Dermis blood vessel endothelial cell (primary cell): Measurements from ENCODE around the gene CFAP299. TPM values are rescaled to one million over a fixed set of nuclear protein-coding genes. Genes with fewer than 3 reads are reported as not detected.
"Not testable (repeated sequence)": the region's sequence is repeated elsewhere in the genome, so short reads cannot be mapped to it uniquely, and the experiment has no call there.

Experiments
- DNase-seq: peaks from one replicate; pipeline ENCODE4 v3.0.0; 2010
- total RNA-seq: library from RNA; depleted of rRNA; stranded (reverse); fragments of >200 nt; gene quantifications from 2 replicates; pipeline ENCODE4 v1.2.3, GENCODE V29; 2014

Gene CFAP299
- total RNA-seq, 1 donor from 2014 or later = 0.34 TPM

DNA sequence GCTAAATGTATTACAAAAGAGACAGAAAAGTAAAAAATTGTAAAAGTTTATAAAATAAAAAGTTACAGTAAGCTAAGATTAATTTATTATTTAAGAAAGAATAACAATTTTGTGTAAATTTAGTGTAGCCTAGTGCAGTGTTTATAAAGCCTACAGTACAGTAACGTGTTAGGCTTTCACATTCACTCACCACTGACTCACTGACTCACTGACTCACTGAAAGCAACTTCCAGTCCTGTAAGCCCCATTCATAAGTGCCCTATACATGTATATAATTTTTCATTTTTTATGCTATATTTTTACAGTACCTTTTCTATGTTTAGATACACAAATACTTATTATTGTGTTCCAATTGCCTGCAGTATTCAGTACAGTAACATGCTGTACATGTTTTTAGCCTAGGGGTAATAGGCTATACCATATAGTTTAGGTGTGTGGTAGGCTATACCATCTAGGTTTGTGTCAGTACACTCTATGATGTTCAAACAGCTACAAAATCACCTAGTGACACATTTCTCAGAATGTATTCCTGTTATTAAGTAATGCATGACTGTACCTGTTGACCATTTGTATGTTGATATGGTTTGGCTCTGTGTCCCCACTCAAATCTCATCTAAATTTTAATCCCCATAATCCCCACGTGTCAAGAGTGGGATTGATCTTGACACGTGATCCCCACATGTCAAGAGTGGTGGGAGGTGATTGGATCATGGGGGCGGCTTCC lies 57.9 kb downstream of the CFAP299 start:
- no peak for DNase-seq

GRCh38 chr4:80393970-80394250 lies 58.4 kb downstream of the CFAP299 start:
- no peak for DNase-seq

DNA sequence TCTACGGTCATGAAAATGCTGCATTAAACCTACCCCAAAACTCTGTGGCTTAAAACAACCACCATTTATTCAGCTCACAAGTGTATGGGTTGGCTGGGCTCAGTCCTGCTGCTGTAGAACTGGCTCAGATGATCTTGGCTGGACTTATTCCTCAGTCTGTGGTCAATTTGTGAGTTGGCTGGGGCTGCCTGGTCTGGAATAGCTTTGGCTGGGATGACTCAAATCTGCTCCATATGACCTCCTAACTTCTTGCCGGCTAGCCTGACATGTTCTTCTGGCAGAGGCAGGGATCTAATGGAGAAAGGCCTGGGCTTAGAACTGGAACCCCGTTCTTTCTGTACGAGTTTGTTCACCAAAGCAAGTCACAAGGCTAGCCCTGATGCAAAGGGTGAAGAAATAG lies 71.7 kb downstream of the CFAP299 start:
- DNase-seq = no peak

GRCh38 chr4:80409809-80410208 lies 74.3 kb downstream of the CFAP299 start:
- no peak for DNase-seq

DNA sequence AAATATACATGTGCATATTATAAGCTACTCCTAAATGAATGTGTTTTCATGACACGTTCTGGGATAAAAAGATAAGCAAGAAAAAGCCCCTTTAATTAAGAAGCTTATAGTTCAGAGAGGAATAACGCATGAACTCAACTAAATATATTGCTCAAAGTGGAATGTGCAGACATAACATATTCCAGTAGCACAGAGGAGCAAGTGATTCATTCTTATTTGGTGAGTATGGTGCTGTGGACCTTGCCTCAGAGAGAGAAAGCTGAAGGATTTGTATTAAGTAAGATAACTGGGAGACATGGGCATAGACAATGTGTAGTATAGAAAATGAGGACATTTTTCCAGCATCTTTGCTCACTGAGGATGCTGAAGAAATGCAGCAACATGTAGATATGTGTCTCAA lies 76.8 kb downstream of the CFAP299 start:
- DNase-seq = no peak

DNA sequence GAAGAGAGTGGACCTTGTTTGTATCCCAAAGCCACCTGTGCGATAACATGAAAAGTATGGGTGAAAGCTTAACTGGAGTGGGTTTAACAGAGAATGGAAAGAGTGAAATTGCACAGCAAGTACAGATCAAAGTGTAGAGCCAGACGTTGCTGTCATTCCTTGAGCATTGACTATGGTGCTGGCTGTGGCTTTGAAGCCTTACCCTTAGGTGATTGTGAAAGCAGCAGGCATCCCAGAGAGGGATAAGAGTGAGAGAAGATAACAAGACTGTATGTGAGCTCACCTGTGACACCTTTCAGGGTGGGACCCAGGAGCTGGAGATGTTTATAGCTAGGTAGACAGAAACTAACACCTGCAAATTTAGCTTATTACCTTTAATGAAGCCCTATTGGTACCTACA lies 77.6 kb downstream of the CFAP299 start:
- no peak for DNase-seq

DNA sequence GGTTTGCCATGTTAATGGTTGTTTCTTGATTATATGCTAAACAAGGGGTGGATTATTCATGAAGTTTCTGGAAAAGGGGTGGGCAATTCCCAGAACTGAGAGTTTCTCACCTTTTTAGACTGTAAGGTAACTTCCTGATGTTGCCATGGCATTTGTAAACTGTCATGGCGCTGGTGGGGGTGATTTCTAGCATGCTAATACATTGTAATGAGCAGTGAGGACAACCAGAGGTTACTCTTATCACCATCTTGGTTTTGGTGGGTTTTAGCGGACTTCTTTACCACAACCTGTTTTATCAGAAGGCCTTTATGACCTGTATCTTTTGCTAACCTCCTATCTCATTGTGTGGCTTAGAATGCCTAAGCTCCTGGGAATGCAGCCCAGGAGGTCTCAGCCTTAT lies 81.5 kb downstream of the CFAP299 start:
- no peak for DNase-seq

DNA sequence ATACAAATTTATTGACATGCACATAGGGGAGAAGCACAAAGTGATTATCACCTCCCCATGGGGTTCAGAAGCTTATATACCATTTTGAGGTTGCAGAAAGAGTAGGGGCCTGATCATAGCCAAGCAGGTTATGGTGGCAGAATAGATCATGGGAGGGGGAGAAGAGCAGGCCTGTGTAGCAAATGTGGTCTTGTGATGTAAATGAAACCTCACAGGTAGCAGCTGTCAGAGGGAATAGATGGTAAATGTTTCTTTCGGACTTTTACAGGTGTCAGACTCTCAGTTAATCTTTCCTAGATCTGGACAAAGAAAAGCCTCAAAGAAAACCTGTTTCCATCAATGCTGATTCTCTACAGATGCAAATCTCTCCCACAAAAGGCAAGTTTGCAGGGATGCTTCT lies 84.4 kb downstream of the CFAP299 start:
- DNase-seq = no peak

GRCh38 chr4:80420638-80421037 lies 85.1 kb downstream of the CFAP299 start:
- DNase-seq = no peak

- no peak for DNase-seq
These were observed 87.3 kb downstream of the CFAP299 start for GRCh38 chr4:80422727-80423404.

- DNase-seq = no peak
These were observed 88.2 kb downstream of the CFAP299 start for GRCh38 chr4:80423553-80424224.

DNA sequence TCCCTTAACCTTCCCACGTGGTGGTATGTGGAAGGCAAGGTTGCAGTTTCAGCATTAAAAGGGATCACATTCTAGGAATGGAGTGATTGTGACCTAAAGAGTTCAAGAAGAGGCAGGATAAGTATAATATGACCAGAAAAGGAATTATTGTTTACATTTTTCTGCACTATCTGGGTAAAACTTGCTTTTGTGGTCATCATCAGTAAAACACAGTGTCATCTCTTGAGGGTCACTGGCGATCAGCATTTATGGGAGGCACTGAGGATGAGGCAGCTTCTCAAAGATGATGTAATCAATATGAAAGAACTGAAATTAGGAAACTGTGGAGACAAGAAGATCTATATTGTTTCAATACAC lies 88.7 kb downstream of the CFAP299 start:
- no peak for DNase-seq

- no peak for DNase-seq
These were observed 89.9 kb downstream of the CFAP299 start for GRCh38 chr4:80425124-80426100.

DNA sequence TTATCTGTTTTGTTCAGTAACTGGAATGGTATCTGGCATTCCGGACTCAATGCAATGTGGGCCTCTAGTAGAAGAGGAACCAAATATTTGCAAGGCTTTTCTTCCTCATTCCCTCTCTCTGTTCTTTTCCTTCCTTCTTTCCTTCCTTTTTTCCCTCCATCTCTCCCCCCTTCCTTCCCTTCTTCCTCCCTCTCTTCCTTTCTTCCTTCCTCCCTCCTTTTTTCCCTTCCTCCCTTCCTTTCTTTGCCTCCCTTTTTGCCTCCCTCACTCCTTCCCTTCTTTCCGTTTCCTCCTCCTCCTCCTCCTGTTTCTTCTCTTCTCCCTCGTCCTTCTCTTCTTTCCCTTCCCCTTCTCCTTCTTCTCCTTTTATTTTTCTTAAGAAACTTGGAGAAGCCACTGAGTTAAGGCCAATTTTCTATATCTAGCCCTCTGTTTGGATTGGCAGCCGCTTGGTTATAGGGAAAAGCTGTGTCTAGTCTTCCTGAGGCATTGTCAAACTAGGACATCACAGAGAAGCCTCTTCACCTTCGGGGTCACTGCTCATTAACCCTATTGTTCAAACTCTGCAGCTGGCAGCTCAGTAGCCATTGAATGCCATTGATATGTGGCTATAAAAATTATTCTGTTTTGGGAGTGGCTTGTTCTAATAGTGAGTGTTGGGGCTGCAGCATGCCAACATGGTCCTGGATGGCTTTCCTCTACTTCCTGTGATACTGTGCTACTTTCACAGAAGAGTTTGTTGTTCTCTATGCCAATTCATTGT lies 95.9 kb downstream of the CFAP299 start:
- DNase-seq = no peak

GRCh38 chr4:80434238-80434637 lies 98.7 kb downstream of the CFAP299 start:
- DNase-seq = no peak

- DNase-seq = no peak
These were observed 102.5 kb downstream of the CFAP299 start for GRCh38 chr4:80438016-80438415.

DNA sequence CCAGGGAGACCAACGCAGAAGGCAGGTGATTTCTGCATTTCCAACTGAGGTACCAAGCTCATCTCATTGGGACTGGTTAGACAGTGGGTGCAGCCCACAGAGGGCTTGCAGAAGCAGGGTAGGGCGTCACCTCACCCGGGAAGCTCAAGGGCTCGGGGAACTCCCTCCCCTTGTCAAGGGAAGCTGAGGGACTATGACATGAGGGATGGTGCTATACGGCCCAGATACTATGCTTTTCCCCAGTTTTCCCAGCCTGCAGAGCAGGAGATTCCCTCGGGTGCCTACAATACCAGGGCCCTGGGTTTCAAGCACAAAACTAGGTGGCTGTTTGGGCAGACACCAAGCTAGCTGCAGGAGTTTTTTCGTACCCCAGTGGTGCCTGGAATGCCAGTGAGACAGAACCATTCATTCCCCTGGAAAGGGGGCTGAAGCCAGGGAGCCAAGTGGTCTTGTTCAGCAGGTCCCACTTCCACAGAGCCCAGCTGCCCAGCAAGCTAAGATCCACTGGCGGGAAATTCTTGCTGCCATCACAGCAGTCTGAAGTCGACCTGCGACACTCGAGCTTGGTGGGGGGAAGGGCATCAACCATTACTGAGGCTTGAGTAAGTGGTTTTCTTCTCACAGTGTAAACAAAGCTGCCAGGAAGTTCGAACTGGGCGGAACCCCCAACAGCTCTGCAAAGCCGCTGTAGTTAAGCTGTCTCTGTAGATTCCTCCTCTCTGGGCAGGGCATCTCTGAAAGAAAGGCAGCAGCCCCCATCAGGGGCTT lies 103.9 kb downstream of the CFAP299 start:
- DNase-seq = not testable (repeated sequence)

DNA sequence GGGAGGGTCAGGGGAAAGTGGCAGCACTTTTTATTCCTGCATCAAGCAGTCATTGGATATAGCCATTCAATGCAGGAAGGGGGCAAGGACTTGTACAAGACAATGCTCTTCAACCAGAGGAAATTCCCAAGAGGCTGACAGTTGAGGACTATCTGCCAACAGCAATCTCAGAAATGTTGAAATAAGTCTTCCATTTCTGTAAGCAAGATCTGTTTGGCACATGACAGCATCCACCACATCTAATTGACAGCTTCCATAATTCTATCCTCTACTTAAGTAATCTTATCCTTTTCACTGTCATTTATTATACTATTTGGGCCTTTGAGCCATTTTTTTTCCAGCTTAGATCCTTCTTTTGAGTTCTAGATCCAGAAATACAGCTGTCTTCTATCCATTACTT lies 110.7 kb downstream of the CFAP299 start:
- no peak for DNase-seq

DNA sequence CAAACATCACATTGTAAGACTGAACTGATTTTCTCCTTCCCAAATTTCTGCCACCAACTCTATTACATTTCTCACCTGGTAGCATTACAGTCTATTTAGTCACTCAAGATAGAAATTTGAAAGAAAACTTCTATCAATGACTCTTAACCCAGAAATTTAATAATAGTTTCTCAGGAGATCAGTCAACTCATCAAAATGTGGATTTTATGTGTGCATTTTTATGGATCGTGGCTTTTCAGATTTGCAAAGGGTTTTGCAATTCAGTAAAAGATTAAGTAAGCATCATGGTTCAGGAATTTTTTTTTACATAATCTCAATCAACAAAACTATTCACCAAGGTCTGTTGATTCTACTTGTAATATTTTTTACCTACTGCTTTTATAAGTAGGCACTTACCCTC lies 111.1 kb downstream of the CFAP299 start:
- no peak for DNase-seq

DNA sequence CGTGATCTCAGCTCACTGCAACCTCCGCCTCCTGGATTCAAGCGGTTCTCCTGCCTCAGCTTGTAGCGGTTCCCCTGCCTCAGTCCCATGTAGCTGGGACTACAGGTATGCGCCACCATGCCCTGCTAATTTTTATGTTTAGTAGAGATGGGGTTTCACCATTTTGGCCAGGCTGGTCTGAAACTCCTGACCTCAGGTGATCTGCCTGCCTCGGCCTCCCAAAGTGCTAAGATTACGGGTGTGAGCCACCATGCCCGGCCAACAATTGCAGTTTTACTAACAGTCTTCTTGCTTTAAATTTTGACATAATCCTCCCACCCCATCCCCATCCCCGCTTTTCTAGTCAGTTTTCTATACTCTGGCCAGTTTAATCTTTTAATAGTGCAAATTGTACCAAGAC lies 112.0 kb downstream of the CFAP299 start:
- no peak for DNase-seq

GRCh38 chr4:80448056-80448455 lies 112.5 kb downstream of the CFAP299 start:
- DNase-seq = no peak

- DNase-seq = no peak
These were observed 116.5 kb downstream of the CFAP299 start for GRCh38 chr4:80452055-80452454.
